D341Med (cell line): ENCODE results near the gene TAS2R38.

Experiments
- DNase-seq: peaks from one replicate; pipeline ENCODE4 v3.0.0; 2012; ENCODE audit warnings: low spot score

TAS2R38 gene

GRCh38 chr7:141975806-141976523 is 2.4 kb upstream of the TAS2R38 start:
- DNase-seq = peak; percentile 88

GRCh38 chr7:141974831-141975230 is 1.3 kb upstream of the TAS2R38 start:
- DNase-seq = no peak

- no peak for DNase-seq
Measured at GRCh38 chr7:141960687-141961422, 12.7 kb downstream of the TAS2R38 start.

- no peak for DNase-seq
Measured at GRCh38 chr7:141956084-141956483, 17.5 kb downstream of the TAS2R38 start.

- DNase-seq = no peak
Measured at GRCh38 chr7:141954334-141954733, 19.2 kb downstream of the TAS2R38 start.

GRCh38 chr7:141952461-141952860 is 21.1 kb downstream of the TAS2R38 start:
- DNase-seq = no peak

GRCh38 chr7:141950806-141951205 is 22.8 kb downstream of the TAS2R38 start:
- no peak for DNase-seq

- DNase-seq = no peak
Measured at GRCh38 chr7:141949911-141950310, 23.7 kb downstream of the TAS2R38 start.

GRCh38 chr7:141949451-141949850 is 24.1 kb downstream of the TAS2R38 start:
- no peak for DNase-seq

- DNase-seq = no peak
Measured at GRCh38 chr7:141949021-141949420, 24.6 kb downstream of the TAS2R38 start.

GRCh38 chr7:141946796-141947195 is 26.8 kb downstream of the TAS2R38 start, which contains the start of gene CLEC5A:
Gene CLEC5A, minus strand, starts transcription at chr7:141946974. Its CDS starts 682 bp downstream, at chr7:141946292.
- DNase-seq = no peak

- no peak for DNase-seq
Measured at GRCh38 chr7:141945356-141945755, 28.2 kb downstream of the TAS2R38 start.

- DNase-seq = no peak
Measured at GRCh38 chr7:141944811-141945210, 28.8 kb downstream of the TAS2R38 start.

- DNase-seq = no peak
Measured at GRCh38 chr7:141943846-141944245, 29.7 kb downstream of the TAS2R38 start.

- no peak for DNase-seq
Measured at GRCh38 chr7:141941075-141941474, 32.5 kb downstream of the TAS2R38 start.

- DNase-seq = no peak
Measured at GRCh38 chr7:141930211-141930610, 43.4 kb downstream of the TAS2R38 start.

- DNase-seq = no peak
Measured at GRCh38 chr7:141928845-141929195, 44.8 kb downstream of the TAS2R38 start.

- no peak for DNase-seq
Measured at GRCh38 chr7:141928146-141928844, 45.3 kb downstream of the TAS2R38 start.
